Mucosa of stomach (tissue), 1 donor: ENCODE measurements around the gene N4BP3.

ENCODE experiments used
- H3K27me3 ChIP-seq: one replicate; pipeline ENCODE4 v1.7.0; 2013; ENCODE audit warnings: mild to moderate bottlenecking, low read length; ENCODE audit not compliant: control insufficient read depth, insufficient read depth
- H3K36me3 ChIP-seq: one replicate; pipeline ENCODE4 v1.7.0; 2013; ENCODE audit warnings: low read length; ENCODE audit not compliant: control insufficient read depth, insufficient read depth
- H3K4me1 ChIP-seq: one replicate; pipeline ENCODE4 v1.7.0; 2013; ENCODE audit warnings: mild to moderate bottlenecking, low read length; ENCODE audit not compliant: control insufficient read depth, insufficient read depth
- H3K4me3 ChIP-seq: one replicate; pipeline ENCODE4 v1.7.0; 2013; ENCODE audit warnings: low read length
- H3K9ac ChIP-seq: one replicate; pipeline ENCODE4 v1.7.0; 2013; ENCODE audit warnings: mild to moderate bottlenecking, low read length, moderate library complexity
- H3K9me3 ChIP-seq: one replicate; pipeline ENCODE4 v1.7.0; 2013; ENCODE audit warnings: mild to moderate bottlenecking, low read length, moderate library complexity; ENCODE audit not compliant: control insufficient read depth
- donor health status: Pancreatic carcinoma.

Gene N4BP3

GRCh38 chr5:178116143-178116885, 3.0 kb downstream of the N4BP3 start:
- no peaks in the 10 kb centered on the region for H3K36me3 ChIP-seq
- H3K9ac ChIP-seq: no peak overlapping the region
- no peak overlapping the region for H3K4me3 ChIP-seq
- H3K27me3 ChIP-seq: peaks cover 33% of the 10 kb centered on the region
- peaks cover 31% of the 10 kb centered on the region for H3K4me1 ChIP-seq
- no peaks in the 10 kb centered on the region for H3K9me3 ChIP-seq

DNA sequence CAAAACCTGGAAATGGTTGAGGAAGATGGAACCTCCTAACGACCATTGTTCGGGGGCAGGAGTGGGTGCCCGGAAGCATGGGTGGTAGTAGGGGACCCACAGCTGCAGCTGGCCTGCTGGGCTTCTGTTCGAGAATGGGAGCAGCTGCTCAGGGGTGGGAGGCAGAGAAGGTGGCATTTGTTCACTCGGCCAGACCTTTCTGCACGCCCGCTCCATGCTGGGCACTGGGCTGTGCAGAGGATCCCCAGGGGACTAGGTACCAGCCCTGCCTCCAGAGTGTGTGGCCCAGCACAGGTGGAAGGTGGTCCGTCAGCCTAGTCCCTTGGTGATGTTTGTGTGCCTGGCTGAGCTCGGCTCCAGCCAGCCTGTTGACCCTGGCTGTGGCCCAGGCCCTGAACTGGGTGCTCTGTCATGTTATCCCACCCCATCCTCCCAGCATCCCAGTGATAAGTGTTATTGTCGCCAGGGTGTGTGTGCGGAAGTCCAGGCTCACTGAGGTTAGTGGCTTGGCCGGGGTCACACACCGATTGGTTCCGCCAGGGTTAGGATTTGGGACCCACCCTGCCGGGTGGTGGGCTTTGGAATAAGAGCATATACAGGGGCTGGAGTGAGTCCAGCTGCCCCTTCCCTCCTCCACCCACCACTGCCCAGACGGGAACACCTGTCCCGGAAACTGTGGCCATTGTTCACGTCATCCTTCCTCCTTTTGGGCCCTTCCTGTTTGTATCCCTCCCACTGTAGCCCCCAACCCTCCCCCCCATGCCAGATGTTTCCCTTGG, 4.8 kb downstream of the N4BP3 start:
- H3K4me1 ChIP-seq: peaks cover 34% of the 10 kb centered on the region
- no peaks in the 10 kb centered on the region for H3K36me3 ChIP-seq
- H3K9ac ChIP-seq: no peak overlapping the region
- no peak overlapping the region for H3K4me3 ChIP-seq
- H3K27me3 ChIP-seq: peaks cover 28% of the 10 kb centered on the region
- no peaks in the 10 kb centered on the region for H3K9me3 ChIP-seq

- Histone ChIP-seq H3K9me3 (no peaks in the 10 kb centered on the region), H3K4me1 (peaks cover 36% of the 10 kb centered on the region), H3K27me3 (peaks cover 17% of the 10 kb centered on the region), H3K36me3 (no peaks in the 10 kb centered on the region), H3K4me3 (no peak overlapping the region), H3K9ac (no peak overlapping the region)
Observed at GRCh38 chr5:178119915-178120606, 6.7 kb downstream of the N4BP3 start.

GRCh38 chr5:178120607-178121357, 7.5 kb downstream of the N4BP3 start:
- Histone ChIP-seq H3K36me3 (no peaks in the 10 kb centered on the region), H3K9ac (no peak overlapping the region), H3K27me3 (peaks cover 13% of the 10 kb centered on the region), H3K4me1 (peaks cover 30% of the 10 kb centered on the region), H3K4me3 (no peak overlapping the region), H3K9me3 (no peaks in the 10 kb centered on the region)

GRCh38 chr5:178121391-178122276, 8.3 kb downstream of the N4BP3 start:
- no peak overlapping the region for H3K9ac ChIP-seq
- H3K4me1 ChIP-seq: peaks cover 23% of the 10 kb centered on the region
- H3K4me3 ChIP-seq: no peak overlapping the region
- no peaks in the 10 kb centered on the region for H3K36me3 ChIP-seq
- H3K27me3 ChIP-seq: peaks cover 6% of the 10 kb centered on the region
- H3K9me3 ChIP-seq: no peaks in the 10 kb centered on the region

DNA sequence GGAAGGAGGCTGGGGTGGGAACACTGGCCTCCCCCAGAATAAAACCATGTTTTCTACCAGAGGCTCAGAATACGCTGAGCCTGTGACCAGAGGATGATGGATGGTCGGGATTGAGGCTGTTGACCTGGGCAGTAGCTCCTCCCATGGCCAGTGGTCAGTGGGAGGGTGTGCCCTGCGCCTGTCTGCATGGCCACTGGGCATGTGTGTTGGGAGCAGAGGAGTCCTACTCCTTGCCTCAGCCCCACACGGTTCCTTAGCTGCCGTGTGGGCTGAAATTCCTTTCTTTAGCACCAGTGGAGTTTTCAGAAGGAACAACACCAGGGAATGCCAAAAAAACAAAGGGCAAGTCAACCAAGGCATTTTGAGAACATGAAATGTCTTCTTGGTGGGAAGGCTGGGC, 9.0 kb downstream of the N4BP3 start:
- Histone ChIP-seq H3K9me3 (no peaks in the 10 kb centered on the region), H3K27me3 (peaks cover 4% of the 10 kb centered on the region), H3K4me3 (no peak overlapping the region), H3K9ac (no peak overlapping the region), H3K36me3 (no peaks in the 10 kb centered on the region), H3K4me1 (peaks cover 23% of the 10 kb centered on the region)

DNA sequence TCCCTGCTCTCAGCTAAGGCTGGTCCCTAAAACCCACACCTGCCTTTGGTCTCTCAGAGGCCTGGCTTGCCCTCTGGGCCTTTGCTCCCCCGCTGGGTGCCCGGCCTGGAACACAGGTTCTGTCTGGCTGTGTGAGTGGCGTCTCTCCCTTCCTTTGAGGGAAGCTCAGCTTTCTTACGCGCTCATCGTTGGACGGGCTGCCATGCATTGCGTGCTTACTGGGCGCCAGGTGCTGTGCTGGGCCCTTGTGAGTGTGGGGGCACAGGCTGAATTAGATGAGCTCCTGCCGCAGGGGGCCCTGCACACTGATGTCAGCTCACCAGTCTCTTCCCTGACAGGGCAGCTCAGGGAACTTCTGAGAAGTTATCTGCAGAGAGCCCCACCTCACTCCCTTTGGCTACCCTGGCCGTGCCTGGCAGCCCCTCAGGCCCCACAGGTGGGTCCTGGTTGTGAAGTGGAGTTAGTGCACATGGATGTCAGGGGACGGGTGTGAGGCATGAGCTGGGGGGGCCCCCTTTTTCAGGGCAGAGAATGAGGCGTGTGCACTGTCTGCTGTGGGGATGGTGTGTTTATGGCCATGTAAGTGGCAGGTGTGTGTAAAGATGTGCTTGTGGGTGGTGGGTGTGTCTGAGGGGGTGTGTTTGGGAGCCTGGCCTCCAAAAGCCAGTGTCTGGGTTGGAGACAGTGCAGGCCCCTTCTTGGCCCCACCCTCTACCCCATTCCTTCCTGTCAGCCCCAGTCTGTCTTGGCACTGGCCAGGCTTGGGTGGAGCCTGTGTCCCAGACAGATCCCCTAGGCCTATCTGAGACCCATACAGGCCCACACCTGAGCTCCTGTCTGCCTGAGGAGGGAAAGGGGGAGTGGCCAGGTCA, 10.0 kb downstream of the N4BP3 start:
- Histone ChIP-seq H3K4me1 (peaks cover 23% of the 10 kb centered on the region), H3K36me3 (no peaks in the 10 kb centered on the region), H3K9me3 (no peaks in the 10 kb centered on the region), H3K27me3 (peaks cover 2% of the 10 kb centered on the region), H3K9ac (peak overlapping the region; percentile 7), H3K4me3 (no peak overlapping the region)

DNA sequence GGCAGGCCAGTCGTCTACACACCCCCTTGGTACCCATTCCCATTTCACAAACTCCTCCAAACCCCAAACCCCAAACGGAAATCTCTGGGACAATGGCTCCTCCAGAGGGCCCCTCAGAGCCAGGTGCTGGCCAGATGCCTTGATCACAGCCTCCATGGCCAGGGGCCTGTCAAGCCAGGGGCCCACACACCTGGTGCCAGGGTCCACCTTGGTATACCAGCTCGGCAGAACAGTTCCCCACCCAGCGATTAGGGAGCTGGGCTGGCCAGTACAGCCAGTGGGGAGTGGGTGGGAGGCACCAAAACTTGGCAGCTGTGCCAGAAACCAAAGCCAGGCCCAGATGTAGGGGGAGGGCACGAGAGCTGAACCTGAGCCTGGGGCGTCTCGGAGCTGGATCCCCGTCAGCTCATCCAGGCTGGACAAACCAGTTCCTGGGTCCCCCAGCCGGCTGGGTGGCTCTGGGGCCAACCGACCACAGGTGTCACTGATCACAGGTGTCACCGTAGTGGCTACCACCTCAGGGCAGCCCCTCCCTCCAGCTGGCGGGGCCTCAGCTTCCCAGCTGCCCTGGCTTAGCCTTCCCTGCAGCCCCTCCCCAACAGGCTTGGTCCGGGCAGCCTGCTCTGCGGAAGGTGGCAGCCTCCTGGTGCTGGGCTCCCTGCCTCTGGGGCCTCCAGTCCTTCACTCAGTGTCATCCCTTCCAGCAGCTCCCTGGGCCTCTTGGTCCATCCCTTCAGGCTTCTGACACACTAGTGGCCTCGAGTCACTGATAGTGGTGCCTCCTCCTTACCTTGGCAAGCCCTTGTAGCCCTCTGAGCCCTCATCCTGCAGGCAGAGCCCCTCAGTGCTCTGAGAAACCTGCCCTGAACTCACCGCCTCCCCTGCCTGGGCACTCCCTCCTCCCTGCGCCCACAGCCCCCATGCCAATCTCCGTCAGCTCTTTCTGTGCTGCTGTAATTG, 10.9 kb downstream of the N4BP3 start:
- peak overlapping the region; percentile 7 for H3K9ac ChIP-seq
- H3K27me3 ChIP-seq: peaks cover 2% of the 10 kb centered on the region
- H3K4me3 ChIP-seq: no peak overlapping the region
- no peaks in the 10 kb centered on the region for H3K36me3 ChIP-seq
- H3K9me3 ChIP-seq: no peaks in the 10 kb centered on the region
- peaks cover 23% of the 10 kb centered on the region for H3K4me1 ChIP-seq

GRCh38 chr5:178125253-178125906, 12.0 kb downstream of the N4BP3 start:
- Histone ChIP-seq H3K36me3 (no peaks in the 10 kb centered on the region), H3K4me1 (peaks cover 23% of the 10 kb centered on the region), H3K27me3 (no peaks in the 10 kb centered on the region)

More at GRCh38 chr5:178125253-178125906, 12.0 kb downstream of the N4BP3 start:
- Histone ChIP-seq H3K4me3 (no peak overlapping the region), H3K9ac (no peak overlapping the region), H3K9me3 (no peaks in the 10 kb centered on the region)
